Chondrocyte (in vitro differentiated cells): ENCODE results near the gene HLF. TPM values are rescaled to one million over a fixed set of nuclear protein-coding genes. Genes with fewer than 3 reads are reported as not detected.
"Not testable (repeated sequence)": the region's sequence is repeated elsewhere in the genome, so short reads cannot be mapped to it uniquely, and the experiment has no call there.

Experiments used
- DNase-seq: peaks from one replicate; pipeline ENCODE4 v3.0.0; 2021; ENCODE audit warnings: mixed read lengths, low spot score
- H3K27ac Mint-ChIP-seq: one replicate; pipeline ENCODE4 v1.8.0; 2021; ENCODE audit warnings: mild to moderate bottlenecking, moderate library complexity, mixed read lengths; ENCODE audit not compliant: unreplicated experiment
- H3K27me3 Mint-ChIP-seq: 2 replicates; pipeline ENCODE4 v1.8.0; 2021; ENCODE audit warnings: low read depth, mixed read lengths
- H3K36me3 Mint-ChIP-seq: 2 replicates; pipeline ENCODE4 v1.8.0; 2021; ENCODE audit warnings: low read depth, mixed read lengths
- H3K4me1 Mint-ChIP-seq: 2 replicates; pipeline ENCODE4 v1.8.0; 2021; ENCODE audit warnings: low read depth, mild to moderate bottlenecking, mixed read lengths
- H3K4me3 Mint-ChIP-seq: one replicate; pipeline ENCODE4 v1.8.0; 2021; ENCODE audit warnings: mild to moderate bottlenecking, moderate library complexity, mixed read lengths; ENCODE audit not compliant: unreplicated experiment
- H3K9me3 Mint-ChIP-seq: 2 replicates; pipeline ENCODE4 v1.8.0; 2021; ENCODE audit warnings: low read depth, mixed read lengths
- CTCF ChIP-seq: fragments of 200-600 bp; sonication (generic); IDR thresholded peaks from 2 replicates; pipeline ENCODE4 v1.5.0; 2021; ENCODE audit warnings: antibody characterized with exemption, mild to moderate bottlenecking, moderate library complexity
- total RNA-seq: library from RNA; stranded (reverse); gene quantifications from 3 replicates; pipeline ENCODE4 v1.2.1, GENCODE V29; 2021

The HLF gene
- total RNA-seq, 1 donor from 2014 or later, result 0.47 TPM

GRCh38 chr17:55327225-55328088 lies 62.7 kb downstream of the HLF start:
- H3K27ac Mint-ChIP-seq, result no peak overlapping the region
- no peaks in the 10 kb centered on the region for H3K9me3 Mint-ChIP-seq
- H3K36me3 Mint-ChIP-seq, result no peaks in the 10 kb centered on the region
- no peak overlapping the region for H3K4me3 Mint-ChIP-seq
- DNase-seq, result no peak
- no peak for TF ChIP-seq CTCF
- H3K27me3 Mint-ChIP-seq, result peaks cover 6% of the 10 kb centered on the region
- no peaks in the 10 kb centered on the region for H3K4me1 Mint-ChIP-seq

- H3K27me3 Mint-ChIP-seq, H3K36me3 Mint-ChIP-seq: not testable (repeated sequence)
Measured at GRCh38 chr17:55328514-55328913, 63.8 kb downstream of the HLF start.

GRCh38 chr17:55330344-55330933 lies 65.7 kb downstream of the HLF start:
- H3K9me3 Mint-ChIP-seq, result no peaks in the 10 kb centered on the region

More at GRCh38 chr17:55328514-55328913, 63.8 kb downstream of the HLF start:
- H3K4me3 Mint-ChIP-seq, H3K9me3 Mint-ChIP-seq, H3K27ac Mint-ChIP-seq, DNase-seq, H3K4me1 Mint-ChIP-seq: not testable (repeated sequence)

GRCh38 chr17:55332296-55333041 lies 67.7 kb downstream of the HLF start:
- Mint-ChIP-seq H3K36me3 (no peaks in the 10 kb centered on the region), H3K4me1 (peaks cover 3% of the 10 kb centered on the region), H3K27me3 (peaks cover 16% of the 10 kb centered on the region), H3K27ac (no peak overlapping the region), H3K4me3 (no peak overlapping the region), H3K9me3 (no peaks in the 10 kb centered on the region)
- DNase-seq, result no peak
- TF ChIP-seq CTCF, result no peak

More at GRCh38 chr17:55330344-55330933, 65.7 kb downstream of the HLF start:
- no peak for TF ChIP-seq CTCF
- H3K36me3 Mint-ChIP-seq, result no peaks in the 10 kb centered on the region
- no peak overlapping the region for H3K4me3 Mint-ChIP-seq
- H3K27ac Mint-ChIP-seq, result no peak overlapping the region
- H3K27me3 Mint-ChIP-seq, result peaks cover 11% of the 10 kb centered on the region
- DNase-seq, result no peak
- peaks cover 3% of the 10 kb centered on the region for H3K4me1 Mint-ChIP-seq

- no peaks in the 10 kb centered on the region for H3K9me3 Mint-ChIP-seq
- H3K27me3 Mint-ChIP-seq, result peaks cover 17% of the 10 kb centered on the region
- no peak for DNase-seq
- H3K4me3 Mint-ChIP-seq, result no peak overlapping the region
- H3K4me1 Mint-ChIP-seq, result peaks cover 3% of the 10 kb centered on the region
- no peak for TF ChIP-seq CTCF
- no peak overlapping the region for H3K27ac Mint-ChIP-seq
- H3K36me3 Mint-ChIP-seq, result no peaks in the 10 kb centered on the region
Measured at GRCh38 chr17:55334285-55334684, 69.5 kb downstream of the HLF start.
